MCF 10A (cell line): Measurements from ENCODE around the gene FAM89A. TPM values are rescaled to one million over a fixed set of nuclear protein-coding genes. Genes with fewer than 3 reads are reported as not detected.
A peak's percentile ranks its signal among the peaks of the same experiment; 100 is the strongest.
"Not testable (repeated sequence)": the region's sequence is repeated elsewhere in the genome, so short reads cannot be mapped to it uniquely, and the experiment has no call there.

Experiments used
- BruUV-seq: library from RNA; stranded (reverse); fragments of 400-500 nt; replicated peaks from 2 replicates; lab custom pipeline; 2021; lab: Mats Ljungman, UMichigan
- CTCF ChIA-PET: fragments of 300-600 bp; sonication (Branson Sonifier 250); formaldehyde crosslinking; extraction: SDS; loops from one replicate; lab custom pipeline; 2021; ENCODE audit warnings: antibody characterized with exemption, inconsistent platforms; lab: Yijun Ruan, JAX
- POLR2A ChIA-PET: fragments of 300-600, 350-650 bp; sonication (Branson Sonifier 250); formaldehyde crosslinking; extraction: SDS; loops from one replicate; lab custom pipeline; 2020; ENCODE audit warnings: antibody characterized with exemption, inconsistent platforms; lab: Yijun Ruan, JAX
- DNase-seq: peaks from one replicate; pipeline ENCODE4 v3.0.0-alpha.2; 2018; ENCODE audit not compliant: unreplicated experiment
- H3K27ac Mint-ChIP-seq: one replicate; pipeline ENCODE4 v1.8.0; 2022; ENCODE audit warnings: mild to moderate bottlenecking, low read depth, mixed read lengths; ENCODE audit not compliant: unreplicated experiment
- H3K27me3 Mint-ChIP-seq: one replicate; pipeline ENCODE4 v1.8.0; 2022; ENCODE audit warnings: mixed read lengths; ENCODE audit not compliant: insufficient read depth, unreplicated experiment
- H3K36me3 Mint-ChIP-seq: one replicate; pipeline ENCODE4 v1.8.0; 2022; ENCODE audit warnings: mild to moderate bottlenecking, moderate library complexity, mixed read lengths; ENCODE audit not compliant: insufficient read depth, unreplicated experiment
- H3K4me1 Mint-ChIP-seq: one replicate; pipeline ENCODE4 v1.8.0; 2022; ENCODE audit warnings: mixed read lengths; ENCODE audit not compliant: insufficient read depth, unreplicated experiment
- H3K4me3 Mint-ChIP-seq: one replicate; pipeline ENCODE4 v1.8.0; 2022; ENCODE audit warnings: mild to moderate bottlenecking, moderate library complexity, mixed read lengths; ENCODE audit not compliant: unreplicated experiment
- H3K9me3 Mint-ChIP-seq: one replicate; pipeline ENCODE4 v1.8.0; 2022; ENCODE audit warnings: mixed read lengths; ENCODE audit not compliant: unreplicated experiment
- intact Hi-C: fragments of 100-400 bp; cut with micrococcal nuclease; formaldehyde crosslinking; loops from 2 replicates; pipeline ENCODE4 v1.14.1; 2022
- total RNA-seq: library from RNA; stranded (reverse); gene quantifications from 2 replicates; pipeline ENCODE4 v1.2.3, GENCODE V29; 2022
- TF ChIP-seq, protein P1 (sequence below): fragments of 200-600 bp; IDR thresholded peaks from one replicate; pipeline ENCODE4 v1.8.0; 2022; ENCODE audit warnings: antibody characterized with exemption, mild to moderate bottlenecking; ENCODE audit not compliant: unreplicated experiment

The FAM89A gene
- total RNA-seq, 1 experiment from 2014 or later, result 29.2 TPM

DNA sequence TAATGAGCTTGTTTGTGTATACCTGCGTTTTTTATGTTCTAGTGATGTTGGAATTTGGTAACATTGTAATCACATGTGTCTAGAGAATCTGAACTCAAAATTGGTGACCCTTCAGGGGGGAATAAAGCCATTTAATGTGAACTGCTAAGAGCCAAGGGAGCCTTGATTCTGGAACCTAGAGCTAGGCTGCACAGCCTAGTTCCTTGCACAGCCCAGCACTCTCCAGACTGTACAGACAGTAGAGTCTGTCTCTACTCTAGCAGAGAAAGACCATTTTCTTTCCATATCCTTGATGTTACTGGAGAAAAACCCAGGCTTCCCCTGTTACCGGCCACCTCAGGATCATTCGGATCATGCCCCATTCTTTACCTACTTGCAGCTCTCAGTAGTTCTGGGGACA, 52.6 kb downstream of the FAM89A start:
- Mint-ChIP-seq H3K36me3 (peaks cover 51% of the 10 kb centered on the region), H3K27ac (no peak overlapping the region), H3K27me3 (no peaks in the 10 kb centered on the region), H3K4me1 (peaks cover 11% of the 10 kb centered on the region), H3K9me3 (no peaks in the 10 kb centered on the region), H3K4me3 (no peak overlapping the region)
- POLR2A ChIA-PET, result interaction anchor here (1.0 to 10.7 kb wide), 4 partner anchors 10 to 162 kb away, joined by 3 to 76 read pairs (median 8); partner anchors contain the start of genes ARV1, FAM89A and TTC13
- intact Hi-C loops, result loop anchor here (2.0 to 5.0 kb wide), 2 partner anchors 71 to 615 kb away; no protein-coding TSS in a partner anchor
- no TSS peak for BruUV-seq
- CTCF ChIA-PET, result interaction anchor here (0.6 to 1.4 kb wide), 5 partner anchors 25 to 226 kb away, joined by 3 to 5 read pairs (median 3); no protein-coding TSS in a partner anchor
- TF ChIP-seq, protein P1, sequence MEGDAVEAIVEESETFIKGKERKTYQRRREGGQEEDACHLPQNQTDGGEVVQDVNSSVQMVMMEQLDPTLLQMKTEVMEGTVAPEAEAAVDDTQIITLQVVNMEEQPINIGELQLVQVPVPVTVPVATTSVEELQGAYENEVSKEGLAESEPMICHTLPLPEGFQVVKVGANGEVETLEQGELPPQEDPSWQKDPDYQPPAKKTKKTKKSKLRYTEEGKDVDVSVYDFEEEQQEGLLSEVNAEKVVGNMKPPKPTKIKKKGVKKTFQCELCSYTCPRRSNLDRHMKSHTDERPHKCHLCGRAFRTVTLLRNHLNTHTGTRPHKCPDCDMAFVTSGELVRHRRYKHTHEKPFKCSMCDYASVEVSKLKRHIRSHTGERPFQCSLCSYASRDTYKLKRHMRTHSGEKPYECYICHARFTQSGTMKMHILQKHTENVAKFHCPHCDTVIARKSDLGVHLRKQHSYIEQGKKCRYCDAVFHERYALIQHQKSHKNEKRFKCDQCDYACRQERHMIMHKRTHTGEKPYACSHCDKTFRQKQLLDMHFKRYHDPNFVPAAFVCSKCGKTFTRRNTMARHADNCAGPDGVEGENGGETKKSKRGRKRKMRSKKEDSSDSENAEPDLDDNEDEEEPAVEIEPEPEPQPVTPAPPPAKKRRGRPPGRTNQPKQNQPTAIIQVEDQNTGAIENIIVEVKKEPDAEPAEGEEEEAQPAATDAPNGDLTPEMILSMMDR, result no peak
- no peak for DNase-seq

DNA sequence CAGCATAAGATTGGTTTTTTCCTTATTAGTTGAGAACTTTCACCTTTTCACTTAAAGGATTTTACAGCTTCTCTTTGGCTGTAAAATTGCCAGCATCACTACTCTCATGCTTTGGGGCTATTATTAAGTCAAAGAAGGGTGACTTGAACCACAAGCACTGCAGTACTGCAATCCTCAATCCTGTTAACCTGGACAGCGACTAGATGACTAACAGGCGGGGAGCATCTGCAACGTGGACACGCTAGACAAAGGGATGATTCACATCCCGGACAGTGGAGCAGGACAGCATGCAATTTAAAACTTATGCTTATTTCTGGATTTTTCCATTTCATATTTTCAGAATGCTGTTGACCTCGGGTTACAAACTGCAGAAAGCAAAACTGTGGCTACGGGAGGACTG, 53.1 kb downstream of the FAM89A start:
- peaks cover 46% of the 10 kb centered on the region for H3K36me3 Mint-ChIP-seq
- H3K27ac Mint-ChIP-seq, result no peak overlapping the region
- no peak overlapping the region for H3K4me3 Mint-ChIP-seq
- no peaks in the 10 kb centered on the region for H3K9me3 Mint-ChIP-seq
- no TSS peak for BruUV-seq
- ChIA-PET CTCF (interaction anchor here (0.6 to 1.4 kb wide), 4 partner anchors 25 to 227 kb away, joined by 3 to 5 read pairs (median 4); no protein-coding TSS in a partner anchor), POLR2A (interaction anchor here (1.0 to 10.7 kb wide), 5 partner anchors 9 to 162 kb away, joined by 3 to 76 read pairs (median 4); partner anchors contain the start of genes ARV1, FAM89A and TTC13)
- intact Hi-C loops, result loop anchor here (2.0 to 5.0 kb wide), 2 partner anchors 70 to 615 kb away; no protein-coding TSS in a partner anchor
- H3K27me3 Mint-ChIP-seq, result no peaks in the 10 kb centered on the region
- DNase-seq, result peak; percentile 90
- TF ChIP-seq, protein P1, result no peak
- peaks cover 11% of the 10 kb centered on the region for H3K4me1 Mint-ChIP-seq

DNA sequence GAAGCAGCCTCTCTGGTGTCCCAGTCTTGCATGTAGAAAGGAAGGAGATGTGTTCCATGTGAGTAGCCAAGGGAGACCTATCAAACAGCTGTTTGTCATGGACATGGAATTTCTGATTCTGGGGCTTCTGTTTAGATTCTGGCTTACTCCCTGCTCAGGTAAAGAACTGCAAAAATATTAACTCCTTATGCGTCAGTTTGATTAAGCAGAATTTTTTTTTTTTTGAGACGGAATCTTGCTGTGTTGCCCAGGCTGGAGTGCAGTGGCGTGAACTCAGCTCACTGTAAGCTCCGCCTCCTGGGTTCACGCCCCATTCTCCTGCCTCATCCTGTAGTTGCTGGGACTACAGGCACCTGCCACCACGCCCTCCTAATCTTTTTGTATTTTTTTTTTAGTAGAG, 54.3 kb downstream of the FAM89A start:
- Mint-ChIP-seq H3K27me3 (no peaks in the 10 kb centered on the region), H3K4me1 (peaks cover 11% of the 10 kb centered on the region), H3K9me3 (no peaks in the 10 kb centered on the region), H3K4me3 (no peak overlapping the region), H3K36me3 (peaks cover 34% of the 10 kb centered on the region), H3K27ac (no peak overlapping the region)
- intact Hi-C loops, result loop anchor here (2.0 to 5.0 kb wide), 2 partner anchors 69 to 617 kb away; no protein-coding TSS in a partner anchor
- TF ChIP-seq, protein P1, result no peak
- BruUV-seq, result no TSS peak
- CTCF ChIA-PET, result interaction anchor here (0.8 to 1.2 kb wide), 2 partner anchors 256 to 344 kb away, joined by 4 to 6 read pairs; no protein-coding TSS in a partner anchor
- no peak for DNase-seq
- POLR2A ChIA-PET, result interaction anchor here (0.8 to 1.4 kb wide), 4 partner anchors 14 to 342 kb away, joined by 3 to 8 read pairs (median 4); no protein-coding TSS in a partner anchor

DNA sequence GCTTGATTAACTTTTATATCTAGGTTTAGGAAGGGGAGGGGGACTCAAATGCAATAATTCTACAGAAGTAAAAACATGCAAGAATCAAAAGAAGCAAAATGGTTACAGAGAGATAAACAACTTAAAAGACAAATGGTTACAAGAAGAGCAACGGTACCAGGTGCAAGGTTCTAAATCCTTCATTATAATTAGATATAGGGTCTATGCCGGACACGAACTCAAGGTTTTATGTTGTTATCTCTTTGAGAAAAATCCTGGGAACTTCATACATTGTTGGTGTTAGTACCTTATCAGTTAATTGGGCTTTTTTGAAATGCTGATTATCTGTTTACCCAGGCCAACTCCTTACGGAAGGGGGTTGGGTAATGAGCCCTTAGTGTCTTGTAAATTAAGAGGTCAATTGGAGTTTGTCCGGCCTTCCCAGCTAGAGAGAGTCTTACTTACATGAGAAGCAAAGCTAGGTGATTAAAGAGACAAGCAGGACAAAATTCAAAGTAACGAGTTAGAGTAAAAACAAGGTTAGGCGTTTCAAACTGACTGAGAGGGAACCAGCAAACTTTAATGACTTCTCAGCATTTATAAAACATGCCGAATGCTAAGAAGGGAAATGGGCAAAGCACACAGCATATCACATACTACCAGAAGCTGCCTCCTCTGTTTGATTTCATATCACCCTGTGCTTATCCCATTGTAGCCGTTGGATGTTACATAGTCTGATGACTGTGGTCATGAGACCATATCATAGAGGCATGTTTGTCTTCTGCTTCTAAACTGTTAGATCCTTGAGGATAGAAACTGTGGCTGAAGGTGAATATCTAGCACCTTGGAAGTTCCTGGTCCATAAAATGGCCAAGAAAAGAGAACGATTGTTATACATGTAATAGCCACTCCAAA, 55.2 kb downstream of the FAM89A start:
- intact Hi-C loops, result loop anchor here (5.0 kb wide), 1 partner anchor 617 kb away; no protein-coding TSS in a partner anchor
- peaks cover 11% of the 10 kb centered on the region for H3K4me1 Mint-ChIP-seq
- not testable (repeated sequence) for H3K4me3 Mint-ChIP-seq, DNase-seq, H3K27ac Mint-ChIP-seq, H3K27me3 Mint-ChIP-seq, BruUV-seq, H3K9me3 Mint-ChIP-seq
- CTCF ChIA-PET, result interaction anchor here (0.8 to 1.2 kb wide), 2 partner anchors 257 to 343 kb away, joined by 4 to 6 read pairs; no protein-coding TSS in a partner anchor
- H3K36me3 Mint-ChIP-seq, result peaks cover 26% of the 10 kb centered on the region
- POLR2A ChIA-PET, result interaction anchor here (0.8 to 1.3 kb wide), 3 partner anchors 14 to 341 kb away, joined by 3 to 8 read pairs (median 3); no protein-coding TSS in a partner anchor
